A673 (cell line): ENCODE data around the gene POLN. TPM values are rescaled to one million over a fixed set of nuclear protein-coding genes. Genes with fewer than 3 reads are reported as not detected.

ENCODE experiments used
- BruUV-seq: library from RNA; stranded (reverse); fragments of 400-500 nt; replicated peaks from 2 replicates; lab custom pipeline; 2021; lab: Mats Ljungman, UMichigan
- CTCF ChIA-PET: fragments of 300-600 bp; sonication (Branson Sonifier 250); formaldehyde crosslinking; loops from one replicate; lab custom pipeline; 2022; ENCODE audit warnings: antibody characterized with exemption; lab: Charles Lee
- POLR2A ChIA-PET: fragments of 300-600 bp; sonication (Branson Sonifier 250); formaldehyde crosslinking; loops from one replicate; lab custom pipeline; 2022; ENCODE audit warnings: antibody characterized with exemption; ENCODE audit not compliant: low non-redundant PET; lab: Charles Lee
- DNase-seq: peaks from one replicate; pipeline ENCODE4 v3.0.0-alpha.2; 2015; ENCODE audit warnings: low spot score
- H3K27ac ChIP-seq: fragments of 200-600 bp; sonication (generic); 2 replicates; pipeline ENCODE4 v1.5.1; 2016; ENCODE audit warnings: mixed run types, low read depth, mild to moderate bottlenecking, mixed read lengths, antibody characterized with exemption, low read length; ENCODE audit not compliant: poor library complexity, severe bottlenecking
- H3K27me3 ChIP-seq: fragments of 200-600 bp; sonication (generic); replicated peaks from 2 replicates; pipeline ENCODE4 v1.6.1; 2017; ENCODE audit warnings: mixed run types, low read depth, mild to moderate bottlenecking, mixed read lengths, antibody characterized with exemption, low read length; ENCODE audit not compliant: insufficient read depth, poor library complexity
- H3K36me3 ChIP-seq: fragments of 200-600 bp; sonication (generic); 2 replicates; pipeline ENCODE4 v1.6.1; 2016; ENCODE audit warnings: mixed run types, mild to moderate bottlenecking, mixed read lengths, antibody characterized with exemption, low read length; ENCODE audit not compliant: insufficient read depth, poor library complexity, severe bottlenecking
- H3K4me1 ChIP-seq: fragments of 200-600 bp; sonication (generic); 2 replicates; pipeline ENCODE4 v1.6.1; 2017; ENCODE audit warnings: mixed run types, mild to moderate bottlenecking, mixed read lengths, antibody characterized with exemption, low read length; ENCODE audit not compliant: insufficient read depth, poor library complexity, severe bottlenecking
- H3K4me3 ChIP-seq: fragments of 200-600 bp; sonication (generic); 2 replicates; pipeline ENCODE4 v1.5.1; 2016; ENCODE audit warnings: low read depth, mixed run types, mild to moderate bottlenecking, mixed read lengths, low read length; ENCODE audit not compliant: poor library complexity, severe bottlenecking
- H3K9me3 ChIP-seq: fragments of 200-600 bp; sonication (generic); 2 replicates; pipeline ENCODE4 v1.6.1; 2016; ENCODE audit warnings: mixed run types, low read depth, mild to moderate bottlenecking, mixed read lengths, antibody characterized with exemption, low read length; ENCODE audit not compliant: poor library complexity, severe bottlenecking
- EZH2 ChIP-seq: fragments of 200-600 bp; sonication (generic); IDR thresholded peaks from 2 replicates; pipeline ENCODE4 v1.6.1; 2017; ENCODE audit warnings: borderline replicate concordance, low read depth, mild to moderate bottlenecking, mixed read lengths, antibody characterized with exemption, low read length; ENCODE audit not compliant: poor library complexity, severe bottlenecking
- intact Hi-C: fragments of 100-400 bp; cut with micrococcal nuclease; formaldehyde crosslinking; loops from one replicate; pipeline ENCODE4 v1.10.0; 2022; ENCODE audit not compliant: unreplicated experiment
- total RNA-seq: library from RNA; stranded (reverse); gene quantifications from 2 replicates; pipeline ENCODE4 v1.2.3, GENCODE V29; 2021
- TF ChIP-seq, protein P1 (sequence below): fragments of 300-800, 200-600 bp; sonication (generic); conservative IDR thresholded peaks from 2 replicates; pipeline ENCODE4 v1.5.1; 2017; ENCODE audit warnings: low read depth, mild to moderate bottlenecking, antibody characterized with exemption, low read length, moderate library complexity, mixed read lengths

The POLN gene
- total RNA-seq, 1 experiment from 2014 or later = 4.0 TPM

DNA sequence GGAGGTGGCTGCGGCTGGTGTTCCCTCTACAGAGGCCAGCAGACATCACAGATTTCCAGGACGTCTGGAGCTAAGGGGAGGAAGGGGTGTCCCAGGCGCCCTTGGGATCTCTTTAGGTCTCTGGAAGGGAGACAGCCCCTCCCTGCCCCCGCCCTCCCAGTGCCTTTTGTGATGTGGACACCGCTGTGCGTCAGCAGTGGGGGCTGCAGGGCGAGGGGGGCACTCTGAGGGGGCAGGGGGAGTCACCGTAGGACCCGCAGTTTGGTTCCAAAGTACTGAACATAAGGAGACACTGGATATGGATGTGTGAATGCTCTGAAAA is 45.6 kb upstream of the POLN start:
- ChIA-PET CTCF (no interaction called here), POLR2A (no interaction called here)
- no peak for TF ChIP-seq EZH2
- TF ChIP-seq, protein P1, sequence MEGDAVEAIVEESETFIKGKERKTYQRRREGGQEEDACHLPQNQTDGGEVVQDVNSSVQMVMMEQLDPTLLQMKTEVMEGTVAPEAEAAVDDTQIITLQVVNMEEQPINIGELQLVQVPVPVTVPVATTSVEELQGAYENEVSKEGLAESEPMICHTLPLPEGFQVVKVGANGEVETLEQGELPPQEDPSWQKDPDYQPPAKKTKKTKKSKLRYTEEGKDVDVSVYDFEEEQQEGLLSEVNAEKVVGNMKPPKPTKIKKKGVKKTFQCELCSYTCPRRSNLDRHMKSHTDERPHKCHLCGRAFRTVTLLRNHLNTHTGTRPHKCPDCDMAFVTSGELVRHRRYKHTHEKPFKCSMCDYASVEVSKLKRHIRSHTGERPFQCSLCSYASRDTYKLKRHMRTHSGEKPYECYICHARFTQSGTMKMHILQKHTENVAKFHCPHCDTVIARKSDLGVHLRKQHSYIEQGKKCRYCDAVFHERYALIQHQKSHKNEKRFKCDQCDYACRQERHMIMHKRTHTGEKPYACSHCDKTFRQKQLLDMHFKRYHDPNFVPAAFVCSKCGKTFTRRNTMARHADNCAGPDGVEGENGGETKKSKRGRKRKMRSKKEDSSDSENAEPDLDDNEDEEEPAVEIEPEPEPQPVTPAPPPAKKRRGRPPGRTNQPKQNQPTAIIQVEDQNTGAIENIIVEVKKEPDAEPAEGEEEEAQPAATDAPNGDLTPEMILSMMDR = no peak
- BruUV-seq = no TSS peak
- Histone ChIP-seq H3K36me3 (no peaks in the 10 kb centered on the region), H3K27me3 (no peaks in the 10 kb centered on the region), H3K9me3 (no peaks in the 10 kb centered on the region), H3K4me3 (no peak overlapping the region), H3K27ac (no peak overlapping the region), H3K4me1 (peaks cover 2% of the 10 kb centered on the region)
- intact Hi-C loops = no loop called here
- DNase-seq = no peak

DNA sequence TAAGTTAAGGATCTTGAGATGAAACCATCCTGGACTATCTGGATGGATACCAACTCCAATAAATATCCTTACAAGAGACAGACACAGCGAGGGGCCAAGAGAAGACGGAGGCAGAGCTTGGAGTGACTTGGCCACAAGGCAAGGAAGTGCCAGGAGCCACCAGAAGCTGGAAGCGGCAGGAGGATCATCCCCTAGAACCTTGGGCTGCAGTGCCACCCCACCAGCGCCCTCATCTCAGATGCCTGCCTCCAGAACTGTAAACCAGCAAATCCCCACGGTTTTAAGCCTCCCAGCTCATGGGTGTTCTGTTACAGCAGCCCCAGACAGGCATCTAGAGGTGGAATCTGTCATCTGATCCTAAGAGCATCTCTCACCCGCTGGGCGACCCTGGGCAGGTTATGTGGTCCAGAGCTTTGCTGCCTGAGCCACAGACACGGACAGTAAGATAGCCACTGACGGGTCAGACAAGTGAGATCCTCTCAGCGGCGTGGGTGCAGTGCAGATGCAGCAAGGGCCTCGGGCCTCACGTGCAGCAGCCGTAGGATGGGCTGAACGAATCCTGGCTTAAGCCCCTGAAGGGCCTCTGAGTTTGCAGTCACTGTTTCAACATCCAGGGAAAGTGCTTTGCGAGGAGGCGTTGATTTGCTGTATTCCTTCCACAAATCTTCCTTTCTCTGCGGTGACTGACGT is 45.1 kb upstream of the POLN start:
- Histone ChIP-seq H3K9me3 (no peaks in the 10 kb centered on the region), H3K4me1 (no peaks in the 10 kb centered on the region), H3K4me3 (no peak overlapping the region), H3K27ac (no peak overlapping the region), H3K27me3 (no peaks in the 10 kb centered on the region), H3K36me3 (no peaks in the 10 kb centered on the region)
- intact Hi-C loops = no loop called here
- TF ChIP-seq, protein P1 = no peak
- no peak for TF ChIP-seq EZH2
- no peak for DNase-seq
- no TSS peak for BruUV-seq
- ChIA-PET POLR2A (no interaction called here), CTCF (no interaction called here)

DNA sequence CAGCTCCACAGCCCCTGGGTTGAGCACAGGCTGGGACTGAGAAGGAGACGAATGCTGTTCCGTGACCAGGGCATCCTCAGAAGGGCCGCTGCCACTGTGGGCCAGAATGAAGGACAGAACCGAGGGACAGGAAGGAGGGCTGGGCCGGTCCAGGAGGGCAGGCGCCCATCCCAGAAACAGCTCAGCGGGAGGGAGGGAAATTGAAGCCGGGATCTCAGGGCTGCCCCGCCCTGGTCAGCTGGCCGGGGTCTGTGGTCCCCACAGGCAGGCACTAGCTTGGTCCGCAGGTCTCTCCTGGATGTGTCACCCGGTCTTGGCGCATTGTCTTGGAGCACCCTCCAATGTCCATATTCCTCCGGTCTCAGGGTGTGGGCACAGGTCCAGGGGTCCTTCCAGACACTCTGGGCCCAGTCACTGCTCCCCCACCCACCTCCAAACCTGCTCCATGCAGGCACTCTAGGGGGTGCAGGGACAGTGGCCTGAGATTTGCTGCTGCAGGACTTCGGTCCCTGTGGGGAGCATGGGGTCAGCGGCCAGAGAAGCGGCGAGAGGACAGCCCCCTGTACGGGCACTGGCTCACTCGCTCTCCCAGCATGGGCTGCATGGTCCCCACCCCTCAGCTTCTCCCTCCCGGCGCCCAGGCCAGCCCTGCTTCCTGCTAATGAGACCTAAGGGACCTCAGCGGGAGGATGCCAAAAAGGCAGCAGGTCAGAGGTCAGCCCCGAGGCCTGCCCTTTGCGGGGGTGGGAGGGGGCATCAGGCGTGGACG is 43.9 kb upstream of the POLN start:
- Histone ChIP-seq H3K27ac (no peak overlapping the region), H3K4me1 (no peaks in the 10 kb centered on the region), H3K27me3 (no peaks in the 10 kb centered on the region), H3K9me3 (no peaks in the 10 kb centered on the region), H3K36me3 (no peaks in the 10 kb centered on the region), H3K4me3 (no peak overlapping the region)
- CTCF ChIA-PET = no interaction called here
- no peak for DNase-seq
- intact Hi-C loops = no loop called here
- POLR2A ChIA-PET = no interaction called here
- BruUV-seq = no TSS peak
- TF ChIP-seq EZH2 = no peak
- TF ChIP-seq, protein P1 = no peak
